CD4-positive, alpha-beta T cell treated with Interleukin-1 beta for 1 hour (primary cell): ENCODE measurements around the gene CORO2A.

Experiments
- DNase-seq, 2 donors: peaks; one replicate each; pipeline ENCODE4 v3.0.0-alpha.2; 2020 to 2022

Gene CORO2A, protein sequence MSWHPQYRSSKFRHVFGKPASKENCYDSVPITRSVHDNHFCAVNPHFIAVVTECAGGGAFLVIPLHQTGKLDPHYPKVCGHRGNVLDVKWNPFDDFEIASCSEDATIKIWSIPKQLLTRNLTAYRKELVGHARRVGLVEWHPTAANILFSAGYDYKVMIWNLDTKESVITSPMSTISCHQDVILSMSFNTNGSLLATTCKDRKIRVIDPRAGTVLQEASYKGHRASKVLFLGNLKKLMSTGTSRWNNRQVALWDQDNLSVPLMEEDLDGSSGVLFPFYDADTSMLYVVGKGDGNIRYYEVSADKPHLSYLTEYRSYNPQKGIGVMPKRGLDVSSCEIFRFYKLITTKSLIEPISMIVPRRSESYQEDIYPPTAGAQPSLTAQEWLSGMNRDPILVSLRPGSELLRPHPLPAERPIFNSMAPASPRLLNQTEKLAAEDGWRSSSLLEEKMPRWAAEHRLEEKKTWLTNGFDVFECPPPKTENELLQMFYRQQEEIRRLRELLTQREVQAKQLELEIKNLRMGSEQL

DNA sequence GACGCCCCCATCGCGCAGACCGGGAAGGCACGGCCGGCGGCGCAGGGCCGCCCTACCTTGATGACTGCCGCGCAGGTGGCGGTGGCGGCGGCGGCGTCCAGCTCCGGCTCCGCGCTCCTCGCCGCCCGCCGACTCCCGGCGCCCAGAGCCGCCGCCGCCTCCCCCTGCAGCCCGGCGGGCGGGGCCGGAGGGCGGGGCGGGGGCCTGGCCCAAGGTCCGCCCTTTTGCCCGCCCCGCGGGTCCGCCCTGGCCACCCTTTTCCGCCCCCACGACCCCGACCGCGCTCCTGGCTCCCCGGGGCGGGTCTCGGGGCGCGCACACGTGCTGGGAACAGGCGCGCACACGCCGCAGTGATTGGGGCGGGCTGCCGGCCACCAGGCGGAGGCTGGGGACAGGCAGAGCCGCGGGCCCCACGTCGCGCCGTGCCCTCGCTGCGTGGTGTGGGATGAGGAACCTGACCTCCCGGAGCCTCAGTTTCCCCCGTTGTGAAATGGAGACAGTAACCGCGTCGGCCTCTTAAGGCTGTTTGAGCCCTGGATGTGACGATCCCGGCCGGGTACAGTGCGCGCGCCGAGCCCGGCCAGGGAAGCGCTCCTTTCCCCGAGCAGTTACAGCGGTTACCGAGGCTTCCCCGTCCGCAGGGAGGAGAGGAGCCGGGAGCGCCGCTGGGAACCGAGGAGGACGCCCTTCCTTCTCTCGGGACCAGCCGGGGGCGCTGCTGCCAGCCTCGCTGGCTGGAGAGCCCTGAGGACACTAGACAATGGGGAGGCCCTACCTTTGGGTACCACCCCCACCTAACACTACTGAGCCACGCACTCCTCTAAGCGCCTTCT, at the start of gene CORO2A:
TSS of gene CORO2A (minus strand) at position 135 of the 833 bp plus-strand sequence. CDS start 34,977 bp downstream, outside the sequence.
- peak; percentile 76 to 82 for DNase-seq

DNA sequence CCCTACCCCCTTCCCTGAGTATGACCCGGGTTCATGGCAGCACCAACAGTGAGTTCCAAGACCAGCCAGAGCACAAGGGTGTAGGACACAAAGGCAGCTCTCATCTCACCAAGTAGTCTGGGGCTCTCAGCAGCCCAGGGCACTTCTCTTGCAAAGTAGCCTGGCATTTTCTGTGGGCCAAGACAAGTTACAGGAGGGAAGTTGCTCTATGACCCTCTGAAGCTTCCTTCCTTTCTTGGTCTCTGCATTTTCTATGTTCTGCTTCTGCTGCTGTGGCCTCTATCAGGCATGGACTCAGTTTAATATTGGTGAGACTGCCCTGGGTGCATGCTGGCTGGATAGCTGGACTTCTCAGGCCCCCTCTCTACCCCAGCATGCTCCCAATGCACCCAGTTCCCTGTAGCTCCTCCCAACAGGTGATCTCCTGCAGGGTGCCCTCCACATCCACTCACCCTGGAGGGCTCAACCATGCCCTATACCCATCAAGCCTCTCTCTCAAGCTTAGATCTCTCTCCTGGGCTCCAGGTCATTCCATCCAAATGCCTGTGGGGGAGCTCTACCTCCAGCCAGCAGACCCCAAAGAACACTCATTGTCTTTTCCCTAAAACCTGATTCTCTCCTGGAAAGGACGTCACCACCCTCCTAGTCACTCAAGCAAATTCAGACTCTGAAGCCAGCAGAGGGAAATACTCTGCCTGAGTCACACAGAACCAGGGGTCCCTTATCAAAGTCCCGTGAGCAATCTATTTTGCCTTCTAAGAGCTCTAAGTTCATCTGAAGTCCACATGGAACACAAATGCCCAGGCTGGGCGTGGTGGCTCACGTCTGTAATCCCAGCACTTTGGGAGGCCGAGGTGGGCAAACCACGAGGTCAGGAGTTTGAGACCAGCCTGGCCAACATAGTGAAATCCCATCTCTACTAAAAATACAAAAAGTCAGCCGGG, 49.2 kb upstream of the CORO2A start:
- no peak for DNase-seq

DNA sequence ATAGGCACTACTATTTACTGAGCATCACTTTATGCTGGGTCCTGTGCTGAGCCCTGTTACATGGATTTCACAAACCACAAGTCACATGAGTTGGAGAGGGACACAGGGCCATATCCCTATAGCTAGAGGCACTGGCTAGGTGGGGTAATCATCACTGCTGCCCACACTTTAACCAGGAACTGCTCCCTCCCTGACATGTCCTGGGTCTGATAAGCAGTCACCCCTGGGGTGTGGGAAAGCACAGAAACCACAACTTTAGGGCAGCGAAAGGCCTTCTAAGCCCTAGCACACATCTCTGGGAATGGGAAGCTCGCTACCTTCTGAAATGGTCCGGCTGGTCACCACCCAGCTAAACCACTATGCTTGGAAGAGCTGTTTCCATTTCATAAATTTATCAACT, 48.0 kb upstream of the CORO2A start:
- no peak for DNase-seq

DNA sequence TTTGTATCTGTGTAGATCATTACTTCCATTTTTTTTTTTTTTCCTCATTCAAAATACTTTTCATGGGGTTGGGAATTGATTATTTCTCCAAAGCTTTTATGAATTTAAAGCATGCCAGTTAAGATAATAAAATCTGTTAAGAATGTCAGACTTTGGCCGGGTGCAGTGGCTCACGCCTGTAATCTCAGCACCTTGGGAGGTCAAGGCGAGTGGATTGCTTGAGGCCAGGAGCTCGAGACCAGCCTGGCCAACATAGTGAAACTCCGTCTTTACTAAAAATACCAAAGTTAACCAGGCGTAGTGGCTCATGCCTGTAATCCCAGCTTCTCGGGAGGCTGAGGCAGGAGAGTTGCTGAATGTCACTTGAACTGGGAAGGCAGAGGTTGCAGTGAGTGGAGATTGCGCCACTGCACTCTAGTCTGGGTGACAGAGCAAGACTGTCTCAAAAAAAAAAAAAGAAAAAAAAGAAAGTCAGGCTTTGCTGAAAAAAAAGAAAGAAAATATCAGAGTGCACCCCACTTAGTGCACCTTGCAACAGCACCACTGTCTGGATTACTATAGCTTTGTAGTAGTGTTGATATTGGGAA, 44.6 kb upstream of the CORO2A start:
- no peak for DNase-seq

DNA sequence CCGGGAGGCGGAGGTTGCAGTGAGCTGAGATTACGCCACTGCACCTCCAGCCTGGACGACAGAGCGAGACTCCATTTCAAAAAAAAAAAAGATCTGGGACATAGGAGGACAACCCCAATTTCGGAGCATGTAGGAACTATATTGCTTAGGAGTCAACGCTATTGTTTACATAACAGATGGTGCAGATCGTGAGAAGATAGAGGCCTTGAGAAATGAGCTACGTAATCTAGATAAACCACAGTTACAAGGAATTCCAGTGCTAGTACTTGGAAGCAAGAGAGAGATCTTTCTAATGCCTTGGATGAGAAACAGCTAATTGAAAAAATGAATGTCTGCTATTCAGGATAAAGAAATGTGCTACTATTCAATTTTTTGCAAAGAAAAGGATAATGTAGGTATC, 42.7 kb upstream of the CORO2A start:
- DNase-seq = no peak

DNA sequence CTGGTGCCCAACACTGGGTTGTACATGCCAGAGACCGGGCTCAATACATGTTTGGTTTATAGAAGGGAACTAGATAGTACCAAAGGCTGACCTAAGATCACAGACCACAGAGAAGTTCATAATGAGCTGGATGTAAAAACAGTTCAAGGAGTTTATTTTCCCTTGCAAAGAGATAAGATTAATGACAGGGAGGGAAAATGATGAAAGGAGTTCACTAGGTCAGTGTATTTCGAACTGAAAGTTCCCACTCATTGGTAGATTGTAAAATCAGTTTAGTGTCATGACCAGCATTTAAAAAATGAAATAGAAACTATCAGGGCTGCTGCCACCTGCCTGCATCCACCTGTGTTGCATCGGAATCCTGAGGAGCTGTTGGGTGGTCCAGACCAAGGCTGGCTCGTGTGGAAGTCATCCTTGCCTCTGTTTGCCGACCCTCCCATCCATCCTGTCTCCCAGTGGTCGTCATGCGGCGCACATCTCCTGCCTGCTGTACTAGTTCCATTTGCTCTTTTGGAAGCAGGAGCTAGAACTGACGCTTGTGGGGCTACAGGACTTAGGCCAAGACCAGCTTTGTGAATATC, 41.9 kb upstream of the CORO2A start:
- no peak for DNase-seq

DNA sequence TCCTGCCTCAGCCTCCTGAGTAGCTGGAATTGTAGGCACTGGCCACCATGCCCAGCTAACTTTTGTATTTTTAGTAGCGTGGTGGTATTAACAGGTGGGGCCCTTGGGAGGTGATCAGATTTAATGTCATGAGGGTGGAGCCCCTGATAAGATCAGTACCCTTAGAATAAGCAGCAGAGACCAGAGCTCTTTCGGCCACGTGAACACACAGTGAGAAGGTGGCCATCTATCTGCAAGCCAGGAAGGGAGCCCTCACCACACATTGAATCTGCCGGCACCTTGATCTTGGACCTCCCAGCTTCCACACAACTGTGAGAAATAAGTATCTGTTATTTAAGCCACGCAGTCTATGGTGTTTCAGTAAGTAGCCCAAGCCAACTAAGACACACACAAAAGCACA, 40.5 kb upstream of the CORO2A start:
- DNase-seq = no peak

DNA sequence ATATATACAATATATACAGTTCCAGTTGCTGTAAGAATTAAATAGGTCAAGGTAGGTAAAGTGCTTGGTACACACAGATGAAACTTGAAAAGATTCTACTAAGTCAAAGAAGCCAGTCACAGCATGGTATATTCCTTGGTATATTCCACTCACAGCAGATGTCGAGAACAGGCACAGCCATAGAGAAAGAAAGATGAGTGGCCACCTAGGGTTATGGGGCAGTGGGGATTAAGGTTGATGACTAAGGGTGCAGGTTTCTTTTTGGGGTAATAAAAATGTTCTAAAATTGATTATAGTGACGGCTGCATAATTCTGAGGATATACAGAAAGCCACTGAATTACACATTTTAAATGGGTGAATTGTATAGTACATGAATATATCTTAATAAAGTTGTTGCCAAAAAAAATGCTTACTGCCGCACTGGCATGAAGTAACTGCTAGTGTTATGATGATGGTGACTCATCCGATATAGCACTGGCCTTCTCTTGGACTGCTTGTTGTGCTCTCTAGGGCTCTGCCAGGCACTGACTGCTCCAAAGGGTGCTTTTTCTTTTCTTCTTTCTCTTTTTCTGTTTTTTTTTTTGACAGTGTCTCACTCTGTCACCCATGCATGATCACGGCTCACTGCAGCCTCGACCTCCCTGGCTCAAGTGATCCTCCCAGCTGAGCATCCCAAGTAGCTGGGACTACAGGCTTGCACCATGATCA, 39.5 kb upstream of the CORO2A start:
- no peak for DNase-seq

DNA sequence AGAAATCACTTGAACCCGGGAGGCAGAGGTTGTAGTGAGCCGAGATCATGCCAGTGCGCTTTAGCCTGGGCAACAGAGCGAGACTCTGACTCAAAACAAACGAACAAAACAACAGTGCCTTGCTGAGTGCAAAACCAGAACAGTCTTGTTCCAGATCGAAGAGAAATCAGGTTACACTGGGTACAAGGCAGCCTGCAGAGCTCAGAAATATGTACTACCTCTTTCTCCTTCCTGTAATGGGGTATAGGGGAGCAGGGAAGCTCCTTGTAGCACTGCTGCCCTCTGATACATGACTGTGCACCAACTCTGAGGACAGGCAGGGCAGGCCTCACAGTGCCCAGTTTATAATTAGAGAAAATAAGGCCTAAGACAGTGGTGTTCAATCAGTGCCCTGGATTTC, 38.4 kb upstream of the CORO2A start:
- DNase-seq = no peak

DNA sequence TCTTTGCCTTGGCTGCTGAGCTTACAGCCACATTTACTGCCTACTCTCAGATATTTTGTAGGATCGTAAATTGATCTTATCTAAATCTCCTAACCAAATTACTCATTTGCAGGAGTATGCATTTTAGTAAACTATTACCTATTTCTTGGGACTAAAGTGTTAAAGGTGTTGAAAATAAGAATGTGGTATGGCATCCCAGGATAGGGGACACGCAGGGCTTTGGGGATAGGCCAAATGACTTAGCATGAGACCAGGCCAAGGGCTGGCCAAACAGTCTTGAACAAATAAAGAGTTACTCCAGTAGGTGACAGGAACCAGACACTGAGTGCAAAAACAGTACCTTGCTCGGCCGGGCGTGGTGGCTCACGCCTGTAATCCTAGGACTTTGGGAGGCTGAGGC, 37.9 kb upstream of the CORO2A start:
- no peak for DNase-seq

DNA sequence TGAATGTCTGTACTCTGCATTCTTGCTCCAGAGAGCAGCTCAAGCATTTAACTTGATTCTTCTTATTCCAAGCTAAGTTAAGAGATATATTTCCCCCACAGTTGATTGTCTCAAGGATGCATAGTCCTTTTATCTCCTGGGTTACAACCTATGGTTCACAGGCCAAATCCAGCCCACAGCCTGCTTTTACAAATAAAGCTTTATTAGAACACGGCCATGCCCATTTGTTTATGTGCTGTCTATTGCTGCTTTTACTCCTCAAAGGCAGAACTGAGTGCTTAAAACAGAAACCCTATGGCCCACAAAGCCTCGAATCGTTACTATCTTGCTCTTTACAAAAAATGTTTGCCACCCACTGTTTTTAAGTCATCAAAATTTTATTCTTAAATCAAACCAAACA, 37.2 kb upstream of the CORO2A start:
- no peak for DNase-seq

DNA sequence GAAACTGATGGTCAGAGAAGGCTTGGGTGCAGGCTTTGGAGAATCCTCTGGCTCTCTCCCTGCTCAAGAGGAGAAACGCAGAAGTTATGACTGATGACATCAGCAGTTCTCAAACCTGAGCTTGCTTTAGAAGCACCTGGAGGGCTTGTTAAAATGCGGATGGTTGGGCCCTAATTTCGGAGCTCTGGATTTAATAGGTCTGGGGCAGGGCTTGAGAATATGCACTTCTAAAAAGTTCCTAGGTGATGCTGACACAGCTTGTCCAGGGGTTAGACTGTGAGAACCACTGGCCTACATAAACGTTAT, 36.6 kb upstream of the CORO2A start:
- DNase-seq = no peak

DNA sequence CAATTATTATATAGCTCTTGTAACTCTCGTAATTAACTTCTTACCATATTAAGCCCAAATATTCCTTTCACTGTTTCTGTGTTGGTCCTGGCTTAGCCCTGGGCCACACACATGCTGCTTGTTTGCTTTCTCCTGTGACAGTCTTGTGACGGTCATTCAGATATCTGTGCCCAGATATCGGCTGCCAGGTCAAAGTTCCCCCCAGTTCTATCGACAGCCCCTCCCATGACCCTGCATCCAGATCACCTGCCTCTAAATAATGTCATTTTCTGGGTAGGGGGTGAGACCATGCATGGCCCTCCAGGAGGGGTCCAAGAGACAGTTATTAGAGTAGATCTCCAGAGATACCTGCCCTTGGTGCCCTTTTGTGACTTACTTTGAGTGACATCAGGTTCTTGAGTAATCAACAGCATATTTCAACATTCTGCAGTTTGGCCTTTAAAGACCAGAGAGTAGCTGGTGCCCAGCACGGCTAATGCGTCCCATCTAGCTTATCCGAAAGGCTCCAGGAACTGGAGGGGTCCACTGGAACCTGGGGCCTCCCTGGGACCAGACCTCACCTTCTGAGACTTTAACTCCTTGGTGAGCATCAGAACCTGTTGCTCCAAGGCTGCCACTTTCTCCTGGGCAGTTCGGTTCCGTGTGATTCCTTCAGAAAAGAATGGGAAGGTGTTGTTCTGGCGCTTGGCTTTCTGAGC, 36.1 kb upstream of the CORO2A start:
- DNase-seq = no peak

DNA sequence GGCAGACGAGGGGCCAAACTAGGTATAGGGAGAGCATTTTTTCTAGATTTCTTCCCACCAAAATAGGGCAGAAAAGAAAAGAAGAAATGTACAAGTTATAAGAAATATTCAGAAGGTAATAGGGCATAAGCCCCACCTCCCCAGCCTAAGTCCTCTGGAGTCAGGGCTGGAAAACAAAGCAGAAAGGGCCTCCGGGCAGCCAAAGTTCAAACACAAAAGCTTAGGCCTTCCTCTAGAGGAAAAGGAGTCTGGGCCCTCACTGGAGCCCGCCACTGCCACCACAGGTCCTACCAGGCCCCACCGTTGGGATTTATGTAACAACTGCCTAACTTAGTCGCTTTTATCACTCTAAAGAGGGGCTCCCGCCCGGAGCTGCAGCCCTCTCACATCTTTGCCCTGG, 35.4 kb upstream of the CORO2A start:
- no peak for DNase-seq

DNA sequence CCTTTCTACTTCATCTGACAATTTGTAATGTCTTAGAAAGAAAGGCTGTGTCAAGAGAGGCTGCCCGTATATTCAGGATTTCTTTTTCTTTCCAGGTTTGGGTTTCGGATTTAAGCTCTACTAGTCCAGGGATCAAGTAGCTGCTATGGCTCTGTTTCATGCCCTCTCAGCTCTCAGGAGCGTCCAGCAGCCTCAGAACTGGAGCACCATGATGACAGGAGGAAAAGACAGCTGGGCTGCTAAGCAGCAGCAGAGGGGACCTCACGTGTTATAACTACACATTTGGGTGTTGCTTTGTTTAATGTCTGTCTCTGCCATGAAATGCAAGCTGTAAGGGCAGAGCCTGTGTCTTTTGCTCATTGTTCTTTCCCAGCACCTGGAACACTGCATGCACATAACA, 34.5 kb upstream of the CORO2A start:
- no peak for DNase-seq

DNA sequence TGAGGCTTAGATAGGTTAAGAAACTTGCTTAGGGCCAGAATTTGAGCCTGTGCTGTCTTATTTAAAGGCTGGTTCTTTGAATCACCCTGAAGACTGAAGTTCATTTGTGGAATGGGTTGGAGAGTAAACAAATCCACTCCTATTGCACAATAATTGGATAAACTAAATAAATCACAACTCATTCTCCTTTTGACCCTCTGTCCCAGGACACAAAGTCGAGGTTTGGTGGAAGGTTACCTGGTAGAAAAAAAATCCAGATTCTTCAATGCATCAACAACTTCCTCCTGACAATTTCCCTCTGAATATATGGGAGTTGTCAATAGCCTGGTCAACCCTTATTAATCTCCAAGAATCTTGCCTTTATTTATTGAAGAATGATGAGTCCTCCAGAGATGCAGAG, 34.1 kb upstream of the CORO2A start:
- no peak for DNase-seq

DNA sequence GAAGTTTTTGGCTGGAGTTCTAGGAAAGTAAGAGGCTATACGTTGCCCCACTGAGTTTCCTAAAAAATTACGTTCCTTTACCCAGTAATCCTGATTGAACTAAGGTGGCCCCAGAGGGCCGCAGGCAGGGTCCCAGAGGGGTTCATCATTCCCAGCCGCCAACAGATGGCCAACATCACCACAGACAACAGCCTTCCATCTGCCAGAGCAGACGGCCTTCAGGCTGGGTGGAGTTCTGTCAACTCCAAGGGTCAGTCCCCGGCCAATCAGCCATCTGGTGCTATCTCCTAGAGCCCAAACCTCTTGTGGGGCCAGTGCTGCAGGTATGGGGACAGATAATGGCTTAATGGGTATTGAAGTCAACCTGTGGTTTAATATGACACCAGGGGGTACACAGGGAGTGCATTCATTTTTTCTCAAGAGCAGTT, 32.6 kb upstream of the CORO2A start:
- DNase-seq = no peak

DNA sequence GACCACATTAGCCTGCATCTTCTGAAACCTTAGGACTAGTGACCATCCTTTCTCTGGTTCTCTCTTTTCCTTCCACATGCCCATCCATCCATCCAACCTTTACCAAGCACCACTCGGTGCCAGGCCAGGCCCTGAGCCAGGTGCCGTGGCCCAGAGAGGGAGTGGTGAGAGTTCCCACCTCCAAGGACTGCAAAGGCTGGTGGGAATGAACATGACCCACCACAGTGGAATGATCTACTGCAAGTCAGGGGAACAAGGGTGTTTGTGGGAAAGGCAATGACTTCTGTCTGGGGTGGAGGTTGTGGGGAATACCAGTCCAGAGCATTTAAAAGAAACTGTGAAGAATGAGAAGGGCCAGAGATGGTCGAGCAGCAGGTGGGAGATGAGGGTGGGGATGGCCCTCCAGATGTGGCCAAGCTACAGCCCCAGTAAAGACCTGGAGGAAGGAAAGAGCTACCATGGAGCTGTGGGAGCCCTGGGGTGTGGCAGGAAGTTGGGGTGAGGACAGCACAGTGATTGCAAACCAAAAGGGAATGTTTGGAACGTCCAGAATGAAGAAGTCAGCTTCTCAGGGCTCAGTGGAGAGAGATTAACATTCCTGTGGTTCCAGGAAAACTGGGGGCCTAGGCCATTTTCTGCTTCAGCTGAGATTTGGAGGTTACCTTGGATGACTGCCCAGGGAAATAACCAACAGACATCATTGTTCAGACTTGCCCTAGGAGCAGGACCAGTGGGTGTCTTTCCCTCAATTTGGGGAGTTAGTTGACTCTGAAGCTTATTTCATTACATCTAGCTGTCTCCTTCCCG, 30.7 kb upstream of the CORO2A start:
- DNase-seq = no peak

DNA sequence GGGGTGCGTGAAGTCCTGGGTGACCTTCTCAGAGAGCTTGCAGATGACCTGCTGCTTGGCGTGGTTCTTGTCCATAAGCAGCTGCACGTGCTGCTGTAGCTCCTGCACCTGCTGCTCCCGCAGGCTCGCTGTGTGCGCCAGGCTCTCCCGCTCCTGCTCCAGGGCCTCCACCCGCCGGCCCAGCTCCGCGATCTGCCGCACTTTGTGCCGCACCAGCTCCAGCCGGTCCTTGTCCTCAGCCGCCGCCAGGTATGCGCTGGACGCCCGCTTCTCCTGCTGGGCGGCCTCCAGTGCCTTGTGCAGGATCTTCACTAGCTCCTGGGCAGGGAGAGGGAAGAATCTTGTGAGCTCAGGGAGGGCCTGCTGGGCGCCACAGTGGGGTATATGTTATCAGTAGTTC, 28.5 kb upstream of the CORO2A start:
- no peak for DNase-seq

DNA sequence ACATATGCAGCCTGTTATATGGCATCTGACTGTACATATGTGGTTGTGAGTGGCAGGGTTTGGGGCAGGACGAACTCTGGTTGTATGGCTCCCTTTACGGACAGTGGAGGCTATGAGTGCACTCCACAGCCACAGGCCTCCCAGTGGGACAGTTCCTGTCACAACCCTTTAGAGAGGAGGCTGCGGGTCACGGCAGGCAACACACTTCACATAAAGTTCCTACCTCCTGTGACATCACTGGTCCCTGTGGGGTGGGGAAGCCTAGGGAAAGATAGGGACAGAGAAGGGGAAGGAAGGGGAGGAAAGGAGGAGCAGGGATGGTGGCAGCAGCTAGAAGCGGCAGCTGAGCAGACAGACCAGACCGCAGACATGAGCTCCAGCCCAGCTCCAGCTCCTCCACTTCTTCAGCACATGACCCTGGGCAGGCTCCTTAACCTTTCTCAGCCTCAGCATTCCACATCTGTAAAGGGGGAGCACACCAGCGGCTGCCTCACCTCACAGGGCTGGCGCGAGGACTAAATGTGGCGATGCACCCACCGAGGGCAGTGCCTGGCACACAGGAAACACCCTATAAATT, 27.4 kb upstream of the CORO2A start:
- DNase-seq = no peak
